Mesenchymal stem cell (in vitro differentiated cells and primary cell): Measurements from ENCODE around the gene H2AZ2.

Experiments
- DNase-seq: peaks from one replicate; pipeline ENCODE4 v3.0.0-alpha.2; 2013
- H2AFZ ChIP-seq: one replicate; pipeline ENCODE4 v1.6.1; 2013; ENCODE audit warnings: low read depth, mild to moderate bottlenecking, control low read depth, inconsistent platforms, low read length, moderate library complexity
- H2AK5ac ChIP-seq: 2 replicates; pipeline ENCODE4 v1.6.1; 2013; ENCODE audit warnings: low read length, moderate library complexity, mild to moderate bottlenecking, inconsistent platforms; ENCODE audit not compliant: severe bottlenecking
- H2BK120ac ChIP-seq: one replicate; pipeline ENCODE4 v1.6.1; 2013; ENCODE audit warnings: low read depth, mild to moderate bottlenecking, inconsistent platforms, low read length, moderate library complexity
- H2BK12ac ChIP-seq, 2 experiments: one replicate each; pipeline ENCODE4 v1.6.1; 2013; ENCODE audit warnings: inconsistent platforms in 2 of 2, low read length in 2 of 2, mild to moderate bottlenecking in 2 of 2, moderate library complexity in 2 of 2, control low read depth in 1 of 2
- H2BK15ac ChIP-seq: one replicate; pipeline ENCODE4 v1.6.1; 2013; ENCODE audit warnings: mild to moderate bottlenecking, low read depth, inconsistent platforms; ENCODE audit not compliant: poor library complexity, severe bottlenecking
- H2BK5ac ChIP-seq: 2 replicates; pipeline ENCODE4 v1.6.1; 2013; ENCODE audit warnings: low read depth, mild to moderate bottlenecking, low read length, control low read depth, inconsistent platforms; ENCODE audit not compliant: poor library complexity, severe bottlenecking
- H3K14ac ChIP-seq, 2 experiments: one replicate each; pipeline ENCODE4 v1.6.1; 2013; ENCODE audit warnings: inconsistent platforms in 2 of 2, low read length in 2 of 2, control low read depth in 1 of 2, mild to moderate bottlenecking in 1 of 2, moderate library complexity in 1 of 2
- H3K18ac ChIP-seq, 2 experiments: one replicate each; pipeline ENCODE4 v1.6.1; 2013; ENCODE audit warnings: inconsistent platforms in 2 of 2, low read length in 2 of 2, control low read depth in 1 of 2, low read depth in 1 of 2, mild to moderate bottlenecking in 1 of 2
- H3K23ac ChIP-seq, 2 experiments: one replicate each; pipeline ENCODE4 v1.6.1; 2013; ENCODE audit warnings: inconsistent platforms in 2 of 2, low read length in 2 of 2, mild to moderate bottlenecking in 2 of 2, moderate library complexity in 2 of 2, control low read depth in 1 of 2
- H3K27ac ChIP-seq: 2 replicates; pipeline ENCODE4 v1.5.1; 2013; ENCODE audit warnings: mild to moderate bottlenecking, moderate library complexity, low read length, control low read depth, inconsistent platforms; ENCODE audit not compliant: poor library complexity, severe bottlenecking
- H3K27me3 ChIP-seq, 2 experiments: 2 replicates each; pipeline versions ENCODE4 v1.6.1 to v1.7.0; 2013; ENCODE audit warnings: low read length in 2 of 2, mild to moderate bottlenecking in 2 of 2, moderate library complexity in 2 of 2, control low read depth in 1 of 2, inconsistent platforms in 1 of 2; ENCODE audit not compliant: control insufficient read depth in 1 of 2, insufficient read depth in 1 of 2
- H3K36me3 ChIP-seq, 2 experiments: 2 replicates each; pipeline versions ENCODE4 v1.6.1 to v1.7.0; 2013; ENCODE audit warnings: low read length in 2 of 2, control low read depth in 1 of 2, inconsistent platforms in 1 of 2, low read depth in 1 of 2, mild to moderate bottlenecking in 1 of 2; ENCODE audit not compliant: insufficient read depth in 2 of 2, control insufficient read depth in 1 of 2
- H3K4ac ChIP-seq, 2 experiments: one replicate each; pipeline ENCODE4 v1.6.1; 2013; ENCODE audit warnings: inconsistent platforms in 2 of 2, low read length in 2 of 2, mild to moderate bottlenecking in 2 of 2, moderate library complexity in 2 of 2, control low read depth in 1 of 2, low read depth in 1 of 2
- H3K4me1 ChIP-seq: 2 replicates; pipeline ENCODE4 v1.6.1; 2013; ENCODE audit warnings: low read depth, low read length, control low read depth; ENCODE audit not compliant: control insufficient read depth, insufficient read depth
- H3K4me2 ChIP-seq: 2 replicates; pipeline ENCODE4 v1.6.1; 2013; ENCODE audit warnings: low read length, mild to moderate bottlenecking, inconsistent platforms; ENCODE audit not compliant: poor library complexity, severe bottlenecking
- H3K4me3 ChIP-seq, 2 experiments: 2 replicates each; pipeline versions ENCODE4 v1.5.1 to v1.7.0; 2013; ENCODE audit warnings: low read length in 2 of 2, mild to moderate bottlenecking in 2 of 2, control low read depth in 1 of 2, low read depth in 1 of 2; ENCODE audit not compliant: insufficient read depth in 1 of 2
- H3K79me1 ChIP-seq: replicated peaks from 2 replicates; pipeline ENCODE4 v1.6.1; 2013; ENCODE audit warnings: mild to moderate bottlenecking, control low read depth, low read length, inconsistent platforms; ENCODE audit not compliant: poor library complexity, severe bottlenecking
- H3K9ac ChIP-seq: 2 replicates; pipeline ENCODE4 v1.7.0; 2013; ENCODE audit warnings: mild to moderate bottlenecking, low read length, moderate library complexity
- H3K9me3 ChIP-seq: 2 replicates; pipeline ENCODE4 v1.7.0; 2013; ENCODE audit warnings: mild to moderate bottlenecking, low read length; ENCODE audit not compliant: control insufficient read depth
- H4K8ac ChIP-seq: one replicate; pipeline ENCODE4 v1.6.1; 2013; ENCODE audit warnings: inconsistent platforms, mild to moderate bottlenecking, low read length, moderate library complexity
- H4K91ac ChIP-seq: one replicate; pipeline ENCODE4 v1.6.1; 2013; ENCODE audit warnings: mild to moderate bottlenecking, low read length, inconsistent platforms
- WGBS: methylation state at CpG from one replicate; pipeline ENCODE4 v1.1.7; 2013; ENCODE audit warnings: mixed read lengths; 5-methylcytosine and 5-hydroxymethylcytosine counted together

H2AZ2 gene

GRCh38 chr7:44819292-44819691 is 28.6 kb downstream of the H2AZ2 start:
- no peak overlapping the region for H3K4me2 ChIP-seq
- H2BK12ac ChIP-seq, result no peak overlapping the region
- no peak overlapping the region for H2BK5ac ChIP-seq
- H3K79me1 ChIP-seq, result no peaks in the 10 kb centered on the region
- no peaks in the 10 kb centered on the region for H3K9me3 ChIP-seq
- no peak for DNase-seq
- no peak overlapping the region for H2AK5ac ChIP-seq
- H3K23ac ChIP-seq, result no peak overlapping the region
- no peak overlapping the region for H2BK120ac ChIP-seq
- no peak overlapping the region for H3K9ac ChIP-seq
- no peak overlapping the region for H2BK15ac ChIP-seq
- 38% methylated on average over 2 of the region's 2 CpGs for WGBS
- no peak overlapping the region for H3K18ac ChIP-seq
- H3K27ac ChIP-seq, result no peak overlapping the region
- no peak overlapping the region for H3K14ac ChIP-seq
- no peaks in the 10 kb centered on the region for H3K27me3 ChIP-seq
- no peak overlapping the region for H4K91ac ChIP-seq
- H3K36me3 ChIP-seq, result no peaks in the 10 kb centered on the region
- no peaks in the 10 kb centered on the region for H3K4me1 ChIP-seq
- no peak overlapping the region for H4K8ac ChIP-seq
- no peak overlapping the region for H3K4ac ChIP-seq
- H3K4me3 ChIP-seq, result no peak overlapping the region
- no peak overlapping the region for H2AFZ ChIP-seq

GRCh38 chr7:44814919-44815318 is 33.0 kb downstream of the H2AZ2 start:
- no peak overlapping the region for H3K4me2 ChIP-seq
- no peaks in the 10 kb centered on the region for H3K4me1 ChIP-seq
- 94% methylated on average over 2 of the region's 2 CpGs for WGBS
- no peaks in the 10 kb centered on the region for H3K9me3 ChIP-seq
- no peak overlapping the region for H3K4me3 ChIP-seq
- H3K36me3 ChIP-seq, result no peaks in the 10 kb centered on the region
- H3K23ac ChIP-seq, result no peak overlapping the region
- H2AFZ ChIP-seq, result no peak overlapping the region
- H3K9ac ChIP-seq, result no peak overlapping the region
- no peak overlapping the region for H3K14ac ChIP-seq
- no peak overlapping the region for H4K91ac ChIP-seq
- H2BK120ac ChIP-seq, result no peak overlapping the region
- H4K8ac ChIP-seq, result no peak overlapping the region
- H3K18ac ChIP-seq, result no peak overlapping the region
- no peak overlapping the region for H3K4ac ChIP-seq
- no peak overlapping the region for H2BK5ac ChIP-seq
- no peak overlapping the region for H2BK15ac ChIP-seq
- no peak overlapping the region for H2BK12ac ChIP-seq
- no peak for DNase-seq
- no peak overlapping the region for H2AK5ac ChIP-seq
- H3K27ac ChIP-seq, result no peak overlapping the region
- H3K27me3 ChIP-seq, result no peaks in the 10 kb centered on the region
- no peaks in the 10 kb centered on the region for H3K79me1 ChIP-seq

GRCh38 chr7:44811571-44811970 is 36.3 kb downstream of the H2AZ2 start:
- H3K9ac ChIP-seq, result no peak overlapping the region
- no peak overlapping the region for H2AFZ ChIP-seq
- WGBS, result 94% methylated on average over 4 of the region's 6 CpGs
- H3K4me3 ChIP-seq, result no peak overlapping the region
- H2BK12ac ChIP-seq, result no peak overlapping the region
- H2BK120ac ChIP-seq, result no peak overlapping the region
- no peaks in the 10 kb centered on the region for H3K36me3 ChIP-seq
- DNase-seq, result no peak
- no peak overlapping the region for H2AK5ac ChIP-seq
- H3K4me1 ChIP-seq, result no peaks in the 10 kb centered on the region
- H2BK15ac ChIP-seq, result no peak overlapping the region
- no peak overlapping the region for H3K4ac ChIP-seq
- H3K79me1 ChIP-seq, result no peaks in the 10 kb centered on the region
- no peak overlapping the region for H3K18ac ChIP-seq
- H3K4me2 ChIP-seq, result no peak overlapping the region
- H3K27ac ChIP-seq, result no peak overlapping the region
- no peaks in the 10 kb centered on the region for H3K27me3 ChIP-seq
- H3K14ac ChIP-seq, result no peak overlapping the region
- no peak overlapping the region for H4K8ac ChIP-seq
- no peaks in the 10 kb centered on the region for H3K9me3 ChIP-seq
- no peak overlapping the region for H3K23ac ChIP-seq
- H4K91ac ChIP-seq, result no peak overlapping the region
- H2BK5ac ChIP-seq, result no peak overlapping the region

GRCh38 chr7:44811093-44811492 is 36.8 kb downstream of the H2AZ2 start:
- Histone ChIP-seq H2BK12ac (no peak overlapping the region), H4K8ac (no peak overlapping the region), H3K4me1 (no peaks in the 10 kb centered on the region), H3K27me3 (no peaks in the 10 kb centered on the region), H3K4me2 (no peak overlapping the region), H3K79me1 (no peaks in the 10 kb centered on the region), H2BK120ac (no peak overlapping the region), H4K91ac (no peak overlapping the region), H3K14ac (no peak overlapping the region), H2AK5ac (no peak overlapping the region), H3K27ac (no peak overlapping the region), H2BK5ac (no peak overlapping the region), H2AFZ (no peak overlapping the region), H2BK15ac (no peak overlapping the region), H3K36me3 (no peaks in the 10 kb centered on the region), H3K9me3 (no peaks in the 10 kb centered on the region), H3K23ac (no peak overlapping the region), H3K9ac (no peak overlapping the region), H3K18ac (no peak overlapping the region), H3K4ac (no peak overlapping the region), H3K4me3 (no peak overlapping the region)
- DNase-seq, result no peak
